GM12873 (cell line): ENCODE measurements around the gene TTLL5.

ENCODE experiments used
- TF ChIP-seq, protein P1 (sequence below): IDR thresholded peaks from 2 replicates; pipeline ENCODE4 v1.5.1; 2012; ENCODE audit warnings: low read depth, mild to moderate bottlenecking, moderate library complexity, low read length, control low read depth; ENCODE audit not compliant: insufficient read depth; ENCODE audit errors: missing control alignments

The TTLL5 gene

DNA sequence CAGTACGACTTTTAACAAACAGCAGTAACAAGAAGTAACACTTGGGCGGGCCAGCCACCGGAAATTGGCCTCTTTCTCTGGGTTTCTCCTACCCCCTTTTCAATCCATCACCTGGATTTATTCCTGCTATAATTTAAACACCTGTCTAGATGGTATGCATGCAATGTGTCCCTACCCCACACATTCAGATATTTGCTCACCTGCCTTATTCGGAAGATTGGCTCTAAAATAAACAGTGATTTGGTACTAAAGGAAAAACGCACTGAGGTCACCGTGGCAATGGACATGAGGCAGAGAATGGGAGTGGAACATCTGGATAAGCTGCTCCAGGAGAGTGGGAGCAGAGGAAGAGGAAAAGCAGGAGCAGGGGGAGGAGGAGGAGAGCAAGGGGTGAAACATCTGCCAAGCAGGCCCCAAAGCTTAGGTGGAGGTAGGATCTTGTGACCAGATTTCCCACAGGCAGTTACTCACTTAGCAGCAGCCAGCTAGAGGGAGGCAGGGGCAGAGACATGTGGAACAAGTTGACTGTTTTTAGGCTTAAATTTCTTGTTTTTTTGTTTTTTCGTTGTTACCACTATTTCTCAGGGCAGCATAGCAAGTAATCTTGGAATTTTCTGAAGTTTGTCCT is 150.9 kb downstream of the TTLL5 start:
- TF ChIP-seq, protein P1, sequence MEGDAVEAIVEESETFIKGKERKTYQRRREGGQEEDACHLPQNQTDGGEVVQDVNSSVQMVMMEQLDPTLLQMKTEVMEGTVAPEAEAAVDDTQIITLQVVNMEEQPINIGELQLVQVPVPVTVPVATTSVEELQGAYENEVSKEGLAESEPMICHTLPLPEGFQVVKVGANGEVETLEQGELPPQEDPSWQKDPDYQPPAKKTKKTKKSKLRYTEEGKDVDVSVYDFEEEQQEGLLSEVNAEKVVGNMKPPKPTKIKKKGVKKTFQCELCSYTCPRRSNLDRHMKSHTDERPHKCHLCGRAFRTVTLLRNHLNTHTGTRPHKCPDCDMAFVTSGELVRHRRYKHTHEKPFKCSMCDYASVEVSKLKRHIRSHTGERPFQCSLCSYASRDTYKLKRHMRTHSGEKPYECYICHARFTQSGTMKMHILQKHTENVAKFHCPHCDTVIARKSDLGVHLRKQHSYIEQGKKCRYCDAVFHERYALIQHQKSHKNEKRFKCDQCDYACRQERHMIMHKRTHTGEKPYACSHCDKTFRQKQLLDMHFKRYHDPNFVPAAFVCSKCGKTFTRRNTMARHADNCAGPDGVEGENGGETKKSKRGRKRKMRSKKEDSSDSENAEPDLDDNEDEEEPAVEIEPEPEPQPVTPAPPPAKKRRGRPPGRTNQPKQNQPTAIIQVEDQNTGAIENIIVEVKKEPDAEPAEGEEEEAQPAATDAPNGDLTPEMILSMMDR, result no peak

DNA sequence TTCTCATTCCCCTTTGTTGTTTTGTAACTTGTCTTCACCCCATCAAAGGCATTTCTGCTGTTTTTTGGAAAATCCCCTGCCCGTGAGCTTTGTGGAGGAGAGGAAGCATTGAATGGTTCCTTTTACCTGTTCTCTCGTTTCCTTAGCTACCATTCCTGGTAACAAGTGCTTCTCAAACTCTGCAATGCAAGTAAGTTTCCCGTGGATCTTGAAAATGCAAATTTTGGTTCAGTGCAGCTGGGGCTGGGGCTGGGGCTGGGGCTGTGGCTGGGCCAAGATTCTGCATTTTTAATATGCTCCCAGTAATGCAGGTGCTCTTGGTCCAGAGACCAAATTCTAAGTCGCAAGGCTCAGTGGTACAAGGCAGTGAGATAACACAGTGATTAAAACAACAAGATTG is 151.6 kb downstream of the TTLL5 start:
- TF ChIP-seq, protein P1, result no peak

DNA sequence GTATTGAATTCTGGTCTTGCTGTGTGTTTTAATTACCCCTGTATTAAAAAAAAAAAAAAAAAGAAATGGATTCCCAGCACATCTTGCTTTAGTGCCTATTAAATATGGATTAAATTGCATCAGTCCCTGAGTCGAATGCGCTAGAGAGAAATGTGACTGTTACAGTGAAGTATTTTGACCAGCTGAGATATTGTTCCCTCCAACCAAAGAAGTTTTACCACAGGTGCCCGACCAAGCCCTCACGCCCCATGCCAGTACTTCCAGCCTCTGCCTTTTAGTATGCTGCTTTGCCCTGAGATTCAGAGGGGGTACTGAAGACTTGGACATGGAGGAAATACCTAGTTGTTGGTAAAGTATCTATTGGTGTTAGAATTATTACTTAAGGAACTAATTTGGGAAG is 159.7 kb downstream of the TTLL5 start:
- TF ChIP-seq, protein P1, result no peak

DNA sequence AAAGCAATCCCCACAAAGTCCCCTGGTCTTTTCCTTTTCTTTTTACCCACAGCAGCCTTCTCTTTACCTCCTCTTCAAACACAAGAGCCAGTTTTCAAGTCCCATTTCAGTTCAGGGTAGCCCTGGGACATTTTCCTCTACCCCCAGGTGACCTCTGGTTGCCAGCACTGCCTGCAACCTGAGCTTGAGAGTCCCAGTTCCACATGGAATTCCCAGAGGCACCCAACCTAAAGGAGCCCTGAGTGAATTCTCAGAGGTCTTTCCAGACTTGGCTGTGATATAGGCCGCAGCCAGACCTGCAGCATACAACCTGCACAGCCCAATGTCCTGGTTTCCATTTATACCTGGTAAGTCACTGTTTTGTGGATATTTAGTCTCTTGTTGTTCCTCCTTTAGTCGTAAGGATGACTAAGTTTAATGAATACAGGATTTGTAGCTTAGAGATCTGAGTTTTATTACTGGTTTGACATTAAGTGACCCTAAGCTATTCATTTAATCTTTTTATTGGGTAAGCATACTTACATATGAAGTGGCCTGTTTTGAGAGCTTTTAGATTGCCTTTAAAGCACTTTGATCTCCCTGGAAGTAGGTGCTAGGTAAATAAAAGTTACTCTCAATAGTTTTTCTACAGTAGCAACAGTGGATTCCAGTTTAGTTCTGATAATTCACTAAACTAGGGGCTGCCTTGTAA is 160.9 kb downstream of the TTLL5 start:
- TF ChIP-seq, protein P1, result no peak

DNA sequence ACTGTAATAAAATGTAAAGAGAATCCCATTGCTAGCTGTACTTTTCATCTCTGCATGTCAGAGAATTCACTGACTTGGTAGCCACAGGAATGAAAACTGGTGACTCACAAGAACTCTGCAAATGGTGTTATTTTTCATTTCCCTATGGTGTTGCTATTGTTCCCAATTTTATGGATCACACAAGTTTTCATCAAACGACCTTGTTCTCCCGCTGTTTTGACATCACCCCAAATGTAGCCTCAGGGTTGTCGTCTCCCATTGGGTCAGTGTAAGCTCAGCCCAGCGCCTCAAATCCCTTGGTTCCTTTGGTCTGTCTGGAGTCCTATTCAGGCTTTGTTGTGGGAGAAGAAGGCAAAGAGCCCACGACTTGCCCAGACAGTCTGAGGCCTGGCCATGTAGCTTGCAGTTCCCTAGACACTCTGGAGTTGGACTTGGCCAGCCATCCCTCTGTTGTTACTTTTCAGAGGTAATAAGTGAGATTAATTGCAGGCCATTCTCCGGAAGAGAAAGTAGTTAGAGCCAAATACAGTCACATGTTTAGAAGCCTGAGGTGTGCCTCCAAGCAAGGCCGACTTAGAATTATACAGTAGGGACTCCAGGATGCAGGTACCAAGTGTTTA is 161.6 kb downstream of the TTLL5 start:
- TF ChIP-seq, protein P1, result no peak

DNA sequence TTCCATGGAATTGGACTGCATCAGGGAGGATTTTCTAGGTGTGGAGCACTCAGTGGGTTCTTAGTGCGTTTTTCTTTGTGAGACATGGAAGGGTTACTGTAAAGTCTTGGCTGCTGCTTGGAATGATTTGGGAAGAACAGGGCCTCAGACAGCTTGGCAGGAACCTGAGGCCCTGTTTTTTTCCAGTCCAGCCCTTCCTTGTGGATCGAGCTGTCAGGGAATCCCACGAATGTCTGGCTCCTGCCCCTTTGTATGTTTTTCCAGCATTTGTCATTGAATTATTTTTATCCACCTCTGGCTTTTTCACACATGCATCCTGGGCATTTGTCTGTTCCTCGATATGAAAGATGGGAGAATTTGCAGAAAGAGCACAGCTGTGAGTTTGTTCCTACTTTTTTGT is 162.3 kb downstream of the TTLL5 start:
- TF ChIP-seq, protein P1, result no peak

DNA sequence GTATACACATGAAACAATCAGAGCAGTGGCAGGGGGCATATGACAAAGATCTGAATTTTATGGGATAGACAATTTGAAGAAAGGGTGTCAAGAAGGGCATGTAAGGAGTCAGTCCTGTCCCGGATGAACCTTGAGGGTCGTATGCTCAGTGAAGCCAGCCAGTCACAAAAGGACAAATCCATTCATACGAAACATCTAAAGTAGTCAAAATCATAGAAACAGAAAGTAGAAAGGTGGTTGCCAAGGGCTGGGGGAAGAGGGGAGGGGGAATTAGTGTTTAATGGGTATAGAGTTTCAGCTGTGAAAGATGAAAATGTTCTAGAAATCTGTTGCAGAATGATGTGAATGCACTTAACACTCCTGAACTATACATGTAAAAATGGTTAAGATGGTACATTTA is 163.3 kb downstream of the TTLL5 start:
- TF ChIP-seq, protein P1, result no peak
